Stimulated activated naive B cell treated with anti-CD40 and anti-IgM and Interleukin-4, amounts not matched to agents 10 μg/mL and 1 μg/mL and 100 μg/mL, for 72 hours (primary cell): Measurements from ENCODE around the gene TBC1D14.

ENCODE experiments used
- ATAC-seq, 2 donors: fragments of 150-1000 bp; cut with Tn5 transposase; replicated peaks; 2 replicates each; pipeline ENCODE4 v1.10.0; 2021; ENCODE audit warnings: moderate library complexity in 1 of 2
- DNase-seq: peaks from one replicate; pipeline ENCODE4 v3.0.0; 2021
- H3K27ac Mint-ChIP-seq: one replicate; pipeline ENCODE4 v1.8.0; 2022; ENCODE audit warnings: mild to moderate bottlenecking, mixed read lengths
- H3K27me3 Mint-ChIP-seq, 2 donors: one replicate each; pipeline ENCODE4 v1.8.0; 2022; ENCODE audit warnings: mixed read lengths in 2 of 2
- H3K36me3 Mint-ChIP-seq, 2 donors: one replicate each; pipeline ENCODE4 v1.8.0; 2022; ENCODE audit warnings: mixed read lengths in 2 of 2, mild to moderate bottlenecking in 1 of 2
- H3K4me1 Mint-ChIP-seq, 2 donors: one replicate each; pipeline ENCODE4 v1.8.0; 2022; ENCODE audit warnings: mixed read lengths in 2 of 2, mild to moderate bottlenecking in 1 of 2
- H3K4me3 Mint-ChIP-seq, 2 donors: one replicate each; pipeline ENCODE4 v1.8.0; 2022; ENCODE audit warnings: mild to moderate bottlenecking in 2 of 2, mixed read lengths in 2 of 2, moderate library complexity in 1 of 2
- H3K9me3 Mint-ChIP-seq, 2 donors: one replicate each; pipeline ENCODE4 v1.8.0; 2022; ENCODE audit warnings: mixed read lengths in 2 of 2, mild to moderate bottlenecking in 1 of 2

Gene TBC1D14

DNA sequence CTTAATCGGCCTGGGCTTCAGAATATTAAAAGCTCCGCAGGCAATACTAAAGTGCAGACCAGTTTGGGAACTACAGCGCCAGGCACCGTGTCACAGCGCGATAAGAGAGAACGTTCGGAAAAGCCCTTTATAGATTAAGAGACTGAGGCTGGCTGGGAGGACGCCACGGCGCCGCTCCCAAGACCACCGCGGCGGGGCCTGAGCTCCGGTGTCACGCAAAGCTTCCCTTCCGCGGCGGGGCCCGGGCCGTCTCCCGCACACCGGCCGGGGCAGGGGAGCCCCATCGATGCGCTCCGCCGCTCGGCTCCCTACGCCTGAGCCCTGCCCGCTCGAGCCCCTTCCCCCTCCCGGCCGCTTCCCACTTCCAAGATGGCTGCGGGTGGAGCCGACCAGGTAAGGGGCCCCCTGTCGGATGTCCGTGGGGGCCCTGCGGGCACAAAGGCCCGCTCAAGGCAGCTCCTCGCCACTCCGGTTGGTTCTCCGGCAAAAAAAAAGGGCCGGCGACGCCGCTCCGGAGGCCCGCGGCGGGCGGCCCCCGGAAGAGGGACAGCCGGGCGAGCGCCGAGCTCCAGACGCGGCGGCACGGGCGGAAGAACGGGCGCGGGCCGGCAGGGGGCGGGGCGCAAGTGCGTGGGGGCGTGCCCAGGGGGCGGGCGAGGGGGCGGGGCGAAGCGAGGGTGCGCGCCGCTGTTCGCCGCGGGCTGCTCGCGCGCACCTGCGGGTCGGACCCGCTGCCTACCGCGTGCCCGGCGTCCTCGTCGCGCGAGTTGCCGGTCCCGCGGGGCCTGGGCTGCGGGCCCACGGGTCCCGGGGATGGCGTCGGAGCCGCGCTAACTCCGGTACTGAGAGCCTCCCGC lies at the start of gene TBC1D14:
Gene TBC1D14 (plus strand): TSS at position 714 of the 857 bp plus-strand sequence. CDS start 13,564 bp downstream, outside the sequence.
- ATAC-seq (peak; percentile 87 to 88), DNase-seq (peak; percentile 77)
- Mint-ChIP-seq H3K4me1 (peaks cover 34 to 58% of the 10 kb centered on the region in 2 donors), H3K4me3 (peak within 1 kb of the TSS; percentile 95 to 100), H3K27me3 (peaks cover 11 to 13% of the 10 kb centered on the region in 2 donors), H3K36me3 (peaks cover 0 to 5% of the 10 kb centered on the region in 2 donors), H3K9me3 (no peaks in the 10 kb centered on the region), H3K27ac (peak within 1 kb of the TSS; percentile 97)

DNA sequence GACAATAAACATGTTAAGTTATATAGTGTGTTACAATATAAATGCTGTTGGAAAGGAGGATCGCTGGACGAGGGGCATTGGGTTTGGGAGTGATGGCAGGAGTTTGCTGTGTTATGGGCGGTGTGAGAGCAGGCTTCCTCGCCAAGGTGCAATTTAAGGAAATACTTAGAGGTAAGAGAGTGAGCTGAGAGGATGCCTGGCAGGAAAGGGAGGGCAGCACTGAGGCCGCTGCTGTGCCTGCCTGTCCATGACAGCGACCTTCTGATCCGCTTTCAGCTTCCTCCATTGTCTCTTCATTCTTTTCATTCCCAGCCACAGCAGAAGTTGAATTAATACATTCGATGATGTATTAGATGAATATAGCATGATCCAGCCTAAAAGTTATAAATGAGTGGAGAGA lies 41.2 kb upstream of the TBC1D14 start:
- Mint-ChIP-seq H3K27ac (no peak overlapping the region), H3K4me1 (no peaks in the 10 kb centered on the region), H3K9me3 (no peaks in the 10 kb centered on the region), H3K4me3 (no peak overlapping the region), H3K27me3 (no peaks in the 10 kb centered on the region), H3K36me3 (peaks cover 29 to 35% of the 10 kb centered on the region in 2 donors)
- no peak for DNase-seq
- ATAC-seq = no peak

- Mint-ChIP-seq H3K4me3 (no peak overlapping the region), H3K27me3 (no peaks in the 10 kb centered on the region), H3K9me3 (no peaks in the 10 kb centered on the region), H3K36me3 (peaks cover 25 to 33% of the 10 kb centered on the region in 2 donors), H3K4me1 (peaks cover 3 to 6% of the 10 kb centered on the region in 2 donors), H3K27ac (no peak overlapping the region)
- DNase-seq = no peak
- ATAC-seq = no peak
Observed at GRCh38 chr4:6869944-6870343, 39.7 kb upstream of the TBC1D14 start.

DNA sequence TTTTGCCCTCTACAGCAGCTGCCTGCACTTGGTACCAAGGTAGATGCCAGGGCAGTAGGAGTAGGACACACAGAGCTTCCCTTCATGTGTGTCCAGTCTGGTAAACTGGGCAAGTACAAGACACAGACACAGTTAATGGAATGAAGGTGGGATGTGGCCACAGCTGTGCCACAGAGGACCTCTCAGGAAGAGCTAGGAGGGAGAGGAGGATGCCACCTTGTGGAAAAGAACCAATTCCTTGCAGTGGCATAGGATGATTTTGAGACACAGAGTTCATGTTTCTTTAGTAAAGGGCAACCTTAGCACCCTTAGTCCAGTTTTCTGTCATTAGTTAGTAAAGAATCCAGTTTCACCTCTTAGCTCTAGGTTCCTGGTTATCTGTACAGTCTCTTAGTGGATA lies 36.3 kb upstream of the TBC1D14 start:
- H3K27me3 Mint-ChIP-seq = no peaks in the 10 kb centered on the region
- DNase-seq = no peak
- no peak overlapping the region for H3K27ac Mint-ChIP-seq
- no peak for ATAC-seq
- no peak overlapping the region for H3K4me3 Mint-ChIP-seq
- peaks cover 8 to 17% of the 10 kb centered on the region in 2 donors for H3K4me1 Mint-ChIP-seq
- no peaks in the 10 kb centered on the region for H3K9me3 Mint-ChIP-seq
- H3K36me3 Mint-ChIP-seq = peaks cover 30 to 38% of the 10 kb centered on the region in 2 donors

- H3K27me3 Mint-ChIP-seq = no peaks in the 10 kb centered on the region
- peaks cover 8 to 17% of the 10 kb centered on the region in 2 donors for H3K4me1 Mint-ChIP-seq
- H3K4me3 Mint-ChIP-seq = no peak overlapping the region
- H3K27ac Mint-ChIP-seq = no peak overlapping the region
- peaks cover 31 to 38% of the 10 kb centered on the region in 2 donors for H3K36me3 Mint-ChIP-seq
- peak; percentile 35 for DNase-seq
- peak; percentile 76 to 83 for ATAC-seq
- no peaks in the 10 kb centered on the region for H3K9me3 Mint-ChIP-seq
Observed at GRCh38 chr4:6873792-6874461, 35.7 kb upstream of the TBC1D14 start.

DNA sequence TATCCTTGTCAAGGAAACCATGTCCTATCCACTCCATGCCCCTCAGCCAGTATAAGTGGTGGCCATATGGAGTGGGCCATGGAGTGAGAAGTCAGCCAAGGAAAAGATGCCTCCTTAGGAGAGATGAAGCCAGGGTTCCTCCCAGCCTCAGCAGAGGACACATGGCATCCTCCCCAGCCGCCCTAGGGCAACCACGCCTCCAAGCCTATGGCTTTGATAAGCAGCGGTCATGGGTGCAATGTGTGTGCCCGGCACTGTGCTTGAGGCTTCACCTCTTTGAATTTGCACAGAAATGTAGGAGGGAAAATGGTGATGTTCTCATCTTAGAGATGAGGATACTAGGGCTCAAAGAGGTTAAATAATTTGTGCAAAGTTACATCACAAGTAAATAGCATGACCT lies 34.6 kb upstream of the TBC1D14 start:
- Mint-ChIP-seq H3K4me3 (no peak overlapping the region), H3K27me3 (no peaks in the 10 kb centered on the region), H3K27ac (no peak overlapping the region), H3K9me3 (no peaks in the 10 kb centered on the region), H3K4me1 (peaks cover 8 to 17% of the 10 kb centered on the region in 2 donors), H3K36me3 (peaks cover 36 to 46% of the 10 kb centered on the region in 2 donors)
- DNase-seq (no peak), ATAC-seq (no peak)

GRCh38 chr4:6875431-6875831 lies 34.2 kb upstream of the TBC1D14 start:
- H3K27me3 Mint-ChIP-seq = no peaks in the 10 kb centered on the region
- no peak overlapping the region for H3K27ac Mint-ChIP-seq
- ATAC-seq (peak; percentile 91 to 98), DNase-seq (no peak)
- no peak overlapping the region for H3K4me3 Mint-ChIP-seq
- peaks cover 38 to 49% of the 10 kb centered on the region in 2 donors for H3K36me3 Mint-ChIP-seq
- H3K9me3 Mint-ChIP-seq = no peaks in the 10 kb centered on the region
- peaks cover 8 to 17% of the 10 kb centered on the region in 2 donors for H3K4me1 Mint-ChIP-seq

- Mint-ChIP-seq H3K4me3 (no peak overlapping the region), H3K4me1 (peaks cover 8 to 17% of the 10 kb centered on the region in 2 donors), H3K9me3 (no peaks in the 10 kb centered on the region), H3K27ac (no peak overlapping the region), H3K36me3 (peaks cover 45 to 58% of the 10 kb centered on the region in 2 donors), H3K27me3 (no peaks in the 10 kb centered on the region)
- DNase-seq (no peak), ATAC-seq (no peak)
Observed at GRCh38 chr4:6876440-6876839, 33.2 kb upstream of the TBC1D14 start.

DNA sequence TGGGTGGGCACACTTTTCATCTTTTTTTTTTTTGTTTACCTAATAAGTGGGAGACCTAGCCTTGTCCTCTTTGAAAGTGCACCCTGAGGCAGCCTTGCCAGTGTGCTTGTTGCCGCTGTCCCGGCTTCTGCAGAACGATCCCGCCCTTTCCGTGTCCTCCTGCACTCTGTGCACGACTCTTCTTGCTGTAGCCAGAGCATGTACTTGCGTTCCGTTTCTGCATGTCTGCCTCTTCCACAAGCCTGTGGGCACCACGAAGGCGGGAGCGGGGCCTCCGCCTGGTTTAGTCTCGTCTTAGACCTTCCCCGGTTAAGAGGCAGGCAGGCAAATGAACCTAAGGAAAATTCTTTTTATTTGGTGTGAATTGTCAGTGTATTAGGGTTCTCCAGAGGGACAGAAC lies 32.6 kb upstream of the TBC1D14 start:
- DNase-seq = no peak
- Mint-ChIP-seq H3K4me3 (no peak overlapping the region), H3K36me3 (peaks cover 39 to 59% of the 10 kb centered on the region in 2 donors), H3K4me1 (peaks cover 8 to 17% of the 10 kb centered on the region in 2 donors), H3K27ac (no peak overlapping the region), H3K9me3 (no peaks in the 10 kb centered on the region), H3K27me3 (no peaks in the 10 kb centered on the region)
- no peak for ATAC-seq

DNA sequence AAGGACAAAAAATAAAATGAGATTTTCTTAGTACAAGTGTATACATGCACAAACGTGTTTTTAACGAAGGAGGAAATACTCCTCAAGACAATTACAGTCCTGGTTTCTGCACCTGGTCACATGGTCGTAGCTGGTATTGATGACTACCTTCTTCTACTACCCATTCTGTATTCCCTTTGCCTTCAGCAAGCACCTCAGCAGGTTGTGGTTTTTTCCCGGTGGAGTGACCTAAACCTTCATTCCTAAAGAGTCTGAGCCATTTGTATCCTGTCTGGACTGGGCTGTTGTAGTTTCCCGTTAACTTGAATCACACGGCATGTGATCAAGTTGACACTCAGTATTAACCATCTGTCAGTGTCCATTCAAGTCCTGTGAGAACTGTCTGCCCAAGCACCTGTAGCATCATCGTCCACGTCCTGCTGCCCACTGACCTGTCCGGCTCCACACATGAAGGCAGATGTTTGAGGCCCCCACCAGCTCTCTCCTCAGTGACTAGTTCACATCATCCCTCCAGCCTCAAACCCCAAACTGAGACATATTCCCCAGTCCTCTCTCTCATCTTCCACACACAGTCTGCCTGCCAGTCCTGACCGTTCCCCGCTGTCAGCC lies 31.1 kb upstream of the TBC1D14 start:
- no peaks in the 10 kb centered on the region for H3K27me3 Mint-ChIP-seq
- H3K4me3 Mint-ChIP-seq = no peak overlapping the region
- no peaks in the 10 kb centered on the region for H3K9me3 Mint-ChIP-seq
- no peak overlapping the region for H3K27ac Mint-ChIP-seq
- no peak for ATAC-seq
- peaks cover 8 to 17% of the 10 kb centered on the region in 2 donors for H3K4me1 Mint-ChIP-seq
- DNase-seq = no peak
- peaks cover 37 to 62% of the 10 kb centered on the region in 2 donors for H3K36me3 Mint-ChIP-seq

- DNase-seq (no peak), ATAC-seq (no peak)
- H3K36me3 Mint-ChIP-seq = peaks cover 33 to 58% of the 10 kb centered on the region in 2 donors
- no peaks in the 10 kb centered on the region for H3K27me3 Mint-ChIP-seq
- no peaks in the 10 kb centered on the region for H3K9me3 Mint-ChIP-seq
- no peak overlapping the region for H3K27ac Mint-ChIP-seq
- H3K4me3 Mint-ChIP-seq = no peak overlapping the region
- peaks cover 0 to 4% of the 10 kb centered on the region in 2 donors for H3K4me1 Mint-ChIP-seq
Observed at GRCh38 chr4:6880691-6881090, 28.9 kb upstream of the TBC1D14 start.

DNA sequence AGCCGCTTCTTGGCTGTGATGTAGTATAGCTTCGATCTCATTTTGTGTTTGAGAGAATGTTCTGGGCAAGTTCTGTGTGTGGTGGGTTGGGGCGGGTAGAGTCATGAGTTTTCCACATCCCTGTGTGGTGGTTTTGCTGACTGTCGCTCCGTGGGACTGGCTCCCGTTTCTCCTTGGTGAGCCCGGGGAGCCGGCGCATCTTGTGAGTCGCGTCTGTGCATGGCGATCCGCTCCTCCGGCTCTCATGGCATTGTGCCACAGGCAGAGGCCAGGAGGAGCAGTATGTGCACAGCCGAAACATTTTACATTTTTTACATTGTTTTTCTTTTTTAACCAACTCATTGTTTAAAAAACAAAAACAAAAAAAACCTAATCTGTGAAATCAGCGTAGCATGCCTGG lies 27.7 kb upstream of the TBC1D14 start:
- Mint-ChIP-seq H3K27ac (peak overlapping the region; percentile 14), H3K4me3 (no peak overlapping the region), H3K9me3 (no peaks in the 10 kb centered on the region), H3K27me3 (no peaks in the 10 kb centered on the region), H3K4me1 (peaks cover 0 to 2% of the 10 kb centered on the region in 2 donors), H3K36me3 (peaks cover 26 to 47% of the 10 kb centered on the region in 2 donors)
- ATAC-seq (no peak), DNase-seq (no peak)

- Mint-ChIP-seq H3K4me3 (no peak overlapping the region), H3K27ac (no peak overlapping the region), H3K36me3 (peaks cover 11 to 28% of the 10 kb centered on the region in 2 donors), H3K27me3 (no peaks in the 10 kb centered on the region), H3K4me1 (peaks cover 8 to 12% of the 10 kb centered on the region in 2 donors), H3K9me3 (no peaks in the 10 kb centered on the region)
- no peak for DNase-seq
- ATAC-seq = no peak
Observed at GRCh38 chr4:6884341-6884870, 25.2 kb upstream of the TBC1D14 start.

GRCh38 chr4:6885953-6886557 lies 23.6 kb upstream of the TBC1D14 start:
- Mint-ChIP-seq H3K27ac (peak overlapping the region; percentile 49), H3K27me3 (no peaks in the 10 kb centered on the region), H3K36me3 (peaks cover 10 to 26% of the 10 kb centered on the region in 2 donors), H3K4me1 (peaks cover 8 to 12% of the 10 kb centered on the region in 2 donors), H3K4me3 (no peak overlapping the region), H3K9me3 (peaks cover 0 to 3% of the 10 kb centered on the region in 2 donors)
- ATAC-seq (peak; percentile 73 to 75), DNase-seq (no peak)
